ENCODE results near the gene TMEM231. TPM values are rescaled to one million over a fixed set of nuclear protein-coding genes. Genes with fewer than 3 reads are reported as not detected.

TMEM231 gene
- total and polyA plus RNA-seq, 11 donors: 1.7 to 9.1 (median 7.1) TPM

- WGBS, 4 donors: 0 to 3% (median 1%) methylated on average over 16 to 32 of the region's 32 CpGs
- peak in 2 of 5 donors; percentile 25 to 63 for DNase-seq
- Histone ChIP-seq H3K27me3 (no peaks in the 10 kb centered on the region), H3K27ac (peak overlapping the region; percentile 59 to 95 (median 84)), H3K9me3 (no peaks in the 10 kb centered on the region), H3K36me3 (peaks cover 0 to 46% (median 42%) of the 10 kb centered on the region in 9 donors), H3K4me3 (peak overlapping the region; percentile 72 to 100 (median 92)), H3K4me1 (peaks cover 3 to 61% (median 52%) of the 10 kb centered on the region in 12 donors)
- TF ChIP-seq CTCF (IDR thresholded peaks at IDR 0.05): no peak
- no peak for TF ChIP-seq POLR2A (IDR thresholded peaks at IDR 0.05)
- intact Hi-C loops (cut with DNase I): loop anchor here in 5 of 10 donors (1.0 to 10.0 kb wide), 3 partner anchors 11 to 58 kb away; partner anchors contain the start of genes ADAT1 (in 5 of the 5) and TMEM231 (in 1 of the 5)
- ATAC-seq: peak in 2 of 4 donors; percentile 12 to 31
Observed at GRCh38 chr16:75566758-75567255, 10.8 kb upstream of the TMEM231 start.

- Histone ChIP-seq H3K27me3 (no peaks in the 10 kb centered on the region), H3K27ac (peak within 1 kb of the TSS; percentile 59 to 95 (median 84)), H3K9me3 (no peaks in the 10 kb centered on the region), H3K4me1 (peaks cover 3 to 55% (median 48%) of the 10 kb centered on the region in 12 donors), H3K36me3 (peaks cover 0 to 40% (median 36%) of the 10 kb centered on the region in 9 donors), H3K4me3 (peak within 1 kb of the TSS; percentile 72 to 100 (median 92))
- TF ChIP-seq POLR2A (IDR thresholded peaks at IDR 0.05): peak; percentile 77 to 90
- TF ChIP-seq CTCF (IDR thresholded peaks at IDR 0.05): no peak
- WGBS, 4 donors: 0 to 1% (median 0%) methylated on average over 15 to 69 of the region's 69 CpGs
- ATAC-seq (peak; percentile 74 to 94 (median 93)), DNase-seq (peak; percentile 83 to 95 (median 87))
- intact Hi-C loops (cut with DNase I): loop anchor here in 5 of 10 donors (1.0 to 10.0 kb wide), 3 partner anchors 10 to 59 kb away; partner anchors contain the start of genes ADAT1 (in 5 of the 5) and TMEM231 (in 1 of the 5)
Observed at GRCh38 chr16:75566040-75566757, 10.1 kb upstream of the TMEM231 start, which contains the start of gene GABARAPL2. Gene GABARAPL2 (plus strand): TSS chr16:75566379. CDS start chr16:75566487, 108 bp downstream.

GRCh38 chr16:75565640-75566039 is 9.6 kb upstream of the TMEM231 start:
- no peak for TF ChIP-seq CTCF (IDR thresholded peaks at IDR 0.05)
- TF ChIP-seq POLR2A (IDR thresholded peaks at IDR 0.05): no peak
- Histone ChIP-seq H3K36me3 (peaks cover 0 to 34% (median 30%) of the 10 kb centered on the region in 9 donors), H3K27ac (peak overlapping the region in 11 of 12 donors; percentile 71 to 95 (median 84)), H3K27me3 (no peaks in the 10 kb centered on the region), H3K4me1 (peaks cover 0 to 49% (median 43%) of the 10 kb centered on the region in 12 donors), H3K4me3 (peak overlapping the region; percentile 72 to 100 (median 92)), H3K9me3 (no peaks in the 10 kb centered on the region)
- DNase-seq (no peak), ATAC-seq (peak in 3 of 4 donors; percentile 22 to 41 (median 38))
- intact Hi-C loops (cut with DNase I): loop anchor here in 5 of 10 donors (1.0 to 10.0 kb wide), 3 partner anchors 9 to 59 kb away; partner anchors contain the start of genes ADAT1 (in 5 of the 5) and TMEM231 (in 1 of the 5)
- 21 to 24% (median 22%) methylated on average over 15 of the region's 15 CpGs for WGBS, 4 donors

Measured in heart left ventricle (tissue), 16 donors.